ENCODE measurements around the gene GMDS.

The GMDS gene

GRCh38 chr6:1858859-1859258 lies 386.5 kb downstream of the GMDS start:
- H3F3A ChIP-seq (ENCODE audit: low read depth): no peaks in the 10 kb centered on the region
- no peaks in the 10 kb centered on the region for H3K79me2 ChIP-seq (ENCODE audit: insufficient read depth, low read length)
- no peak overlapping the region for H3K4me2 ChIP-seq (ENCODE audit: low read depth, low read length, poor library complexity, severe bottlenecking)
- H3K27me3 ChIP-seq (ENCODE audit: insufficient read depth, low read length, poor library complexity, severe bottlenecking): no peaks in the 10 kb centered on the region
- no peaks in the 10 kb centered on the region for H4K20me1 ChIP-seq (ENCODE audit: insufficient read depth, low read length, poor library complexity, severe bottlenecking)
- H3K36me3 ChIP-seq (ENCODE audit: insufficient read depth, low read length): no peaks in the 10 kb centered on the region
- TF ChIP-seq CTCF (conservative IDR thresholded peaks at IDR 0.05; ENCODE audit: low read length) (no peak), EZH2phosphoT487 (IDR thresholded peaks at IDR 0.05; ENCODE audit: borderline replicate concordance) (no peak)
- no peak overlapping the region for H3K9ac ChIP-seq (ENCODE audit: low read depth, low read length, poor library complexity, severe bottlenecking)
- no peak overlapping the region for H2AFZ ChIP-seq (ENCODE audit: low read length)
- H3K4me3 ChIP-seq (ENCODE audit: low read length, poor library complexity, severe bottlenecking): no peak overlapping the region
- H3K9me3 ChIP-seq (ENCODE audit: insufficient read depth, low read depth, low read length): no peaks in the 10 kb centered on the region
- peaks cover 56% of the 10 kb centered on the region for H3K4me1 ChIP-seq (ENCODE audit: insufficient read depth, low read length, poor library complexity, severe bottlenecking)
- H3K9me2 ChIP-seq (replicated peaks; ENCODE audit: low read depth, low read length): no peaks in the 10 kb centered on the region

- no peaks in the 10 kb centered on the region for H3K9me2 ChIP-seq (replicated peaks; ENCODE audit: low read depth, low read length)
- H3K4me3 ChIP-seq (ENCODE audit: low read length, poor library complexity, severe bottlenecking): no peak overlapping the region
- H2AFZ ChIP-seq (ENCODE audit: low read length): no peak overlapping the region
- H3K36me3 ChIP-seq (ENCODE audit: insufficient read depth, low read length): no peaks in the 10 kb centered on the region
- no peaks in the 10 kb centered on the region for H3F3A ChIP-seq (ENCODE audit: low read depth)
- peaks cover 60% of the 10 kb centered on the region for H3K4me1 ChIP-seq (ENCODE audit: insufficient read depth, low read length, poor library complexity, severe bottlenecking)
- H3K9me3 ChIP-seq (ENCODE audit: insufficient read depth, low read depth, low read length): no peaks in the 10 kb centered on the region
- no peaks in the 10 kb centered on the region for H3K27me3 ChIP-seq (ENCODE audit: insufficient read depth, low read length, poor library complexity, severe bottlenecking)
- H4K20me1 ChIP-seq (ENCODE audit: insufficient read depth, low read length, poor library complexity, severe bottlenecking): no peaks in the 10 kb centered on the region
- no peak overlapping the region for H3K9ac ChIP-seq (ENCODE audit: low read depth, low read length, poor library complexity, severe bottlenecking)
- no peaks in the 10 kb centered on the region for H3K79me2 ChIP-seq (ENCODE audit: insufficient read depth, low read length)
- H3K4me2 ChIP-seq (ENCODE audit: low read depth, low read length, poor library complexity, severe bottlenecking): peak overlapping the region; percentile 1
- TF ChIP-seq EZH2phosphoT487 (IDR thresholded peaks at IDR 0.05; ENCODE audit: borderline replicate concordance) (no peak), CTCF (conservative IDR thresholded peaks at IDR 0.05; ENCODE audit: low read length) (no peak)
These were observed 387.2 kb downstream of the GMDS start for GRCh38 chr6:1858196-1858595.

- peak; percentile 43 for TF ChIP-seq CTCF (conservative IDR thresholded peaks at IDR 0.05; ENCODE audit: low read length)
- no peak for TF ChIP-seq EZH2phosphoT487 (IDR thresholded peaks at IDR 0.05; ENCODE audit: borderline replicate concordance)
- Histone ChIP-seq H3K4me2 (ENCODE audit: low read depth, low read length, poor library complexity, severe bottlenecking) (peak overlapping the region; percentile 59), H3K9me2 (replicated peaks; ENCODE audit: low read depth, low read length) (no peaks in the 10 kb centered on the region), H3K9me3 (ENCODE audit: insufficient read depth, low read depth, low read length) (no peaks in the 10 kb centered on the region), H3K4me1 (ENCODE audit: insufficient read depth, low read length, poor library complexity, severe bottlenecking) (peaks cover 70% of the 10 kb centered on the region), H3K79me2 (ENCODE audit: insufficient read depth, low read length) (no peaks in the 10 kb centered on the region), H3K27me3 (ENCODE audit: insufficient read depth, low read length, poor library complexity, severe bottlenecking) (no peaks in the 10 kb centered on the region), H3K9ac (ENCODE audit: low read depth, low read length, poor library complexity, severe bottlenecking) (peak overlapping the region; percentile 56), H2AFZ (ENCODE audit: low read length) (no peak overlapping the region), H3K36me3 (ENCODE audit: insufficient read depth, low read length) (no peaks in the 10 kb centered on the region), H4K20me1 (ENCODE audit: insufficient read depth, low read length, poor library complexity, severe bottlenecking) (no peaks in the 10 kb centered on the region), H3K4me3 (ENCODE audit: low read length, poor library complexity, severe bottlenecking) (peak overlapping the region; percentile 36), H3F3A (ENCODE audit: low read depth) (no peaks in the 10 kb centered on the region)
These were observed 389.0 kb downstream of the GMDS start for GRCh38 chr6:1856381-1856780.

All from Loucy (cell line).